ENCODE data around the gene UROS.
A peak's percentile ranks its signal among the peaks of the same experiment; 100 is the strongest.

The UROS gene

GRCh38 chr10:125822878-125823662 is at the start of gene UROS, which contains the start of gene BCCIP:
TSS of gene UROS (minus strand) at chr10:125823258. CDS start at chr10:125816499, 6,759 bp downstream.
TSS of gene BCCIP (plus strand) at chr10:125823546. CDS start at chr10:125823558, 12 bp downstream.
- in situ Hi-C loops (cut with MboI; ENCODE audit: low sequenced_read_pairs, unreplicated experiment): no loop called here
- peak; percentile 96 for DNase-seq (ENCODE audit: low spot score)
- TF ChIP-seq, protein P1, sequence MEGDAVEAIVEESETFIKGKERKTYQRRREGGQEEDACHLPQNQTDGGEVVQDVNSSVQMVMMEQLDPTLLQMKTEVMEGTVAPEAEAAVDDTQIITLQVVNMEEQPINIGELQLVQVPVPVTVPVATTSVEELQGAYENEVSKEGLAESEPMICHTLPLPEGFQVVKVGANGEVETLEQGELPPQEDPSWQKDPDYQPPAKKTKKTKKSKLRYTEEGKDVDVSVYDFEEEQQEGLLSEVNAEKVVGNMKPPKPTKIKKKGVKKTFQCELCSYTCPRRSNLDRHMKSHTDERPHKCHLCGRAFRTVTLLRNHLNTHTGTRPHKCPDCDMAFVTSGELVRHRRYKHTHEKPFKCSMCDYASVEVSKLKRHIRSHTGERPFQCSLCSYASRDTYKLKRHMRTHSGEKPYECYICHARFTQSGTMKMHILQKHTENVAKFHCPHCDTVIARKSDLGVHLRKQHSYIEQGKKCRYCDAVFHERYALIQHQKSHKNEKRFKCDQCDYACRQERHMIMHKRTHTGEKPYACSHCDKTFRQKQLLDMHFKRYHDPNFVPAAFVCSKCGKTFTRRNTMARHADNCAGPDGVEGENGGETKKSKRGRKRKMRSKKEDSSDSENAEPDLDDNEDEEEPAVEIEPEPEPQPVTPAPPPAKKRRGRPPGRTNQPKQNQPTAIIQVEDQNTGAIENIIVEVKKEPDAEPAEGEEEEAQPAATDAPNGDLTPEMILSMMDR (IDR thresholded peaks at IDR 0.05; ENCODE audit: borderline replicate concordance, control extremely low read depth, extremely low read depth, insufficient read depth, missing control alignments): no peak

- TF ChIP-seq, protein P1 (IDR thresholded peaks at IDR 0.05; ENCODE audit: borderline replicate concordance, control extremely low read depth, extremely low read depth, insufficient read depth, missing control alignments): no peak
- in situ Hi-C loops (cut with MboI; ENCODE audit: low sequenced_read_pairs, unreplicated experiment): no loop called here
- no peak for DNase-seq (ENCODE audit: low spot score)
These were observed 48.3 kb upstream of the UROS start for GRCh38 chr10:125871338-125871737.

DNA sequence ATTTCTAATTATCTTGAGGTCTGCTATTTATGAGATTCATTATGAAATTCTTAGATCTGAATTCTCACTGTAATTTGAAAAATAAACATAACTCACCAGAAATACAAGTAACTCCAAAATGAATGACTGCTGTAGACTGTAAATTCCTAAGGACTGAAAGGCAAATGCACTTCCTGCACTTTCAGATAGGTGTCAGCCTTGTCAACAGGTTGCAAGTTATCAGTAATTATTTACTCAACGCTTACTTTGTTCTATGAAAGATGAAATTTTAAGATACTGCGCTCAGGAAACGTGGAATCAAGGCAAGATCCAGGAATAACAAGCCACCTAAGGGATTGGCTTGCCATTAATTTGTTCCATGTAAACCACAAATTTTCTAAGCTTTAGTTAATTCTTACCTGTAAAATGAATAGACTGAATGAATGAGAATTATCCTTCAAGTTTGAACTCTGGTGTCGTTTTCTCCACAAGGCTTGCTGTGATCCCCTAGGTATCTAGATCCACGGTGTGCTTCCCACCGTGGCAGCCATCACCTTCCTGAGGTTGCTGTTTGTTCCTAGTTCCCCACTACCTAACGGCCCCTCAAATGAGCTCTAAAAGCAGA is 45.4 kb upstream of the UROS start:
- DNase-seq (ENCODE audit: low spot score): peak; percentile 39
- TF ChIP-seq, protein P1 (IDR thresholded peaks at IDR 0.05; ENCODE audit: borderline replicate concordance, control extremely low read depth, extremely low read depth, insufficient read depth, missing control alignments): peak; percentile 71
- in situ Hi-C loops (cut with MboI; ENCODE audit: low sequenced_read_pairs, unreplicated experiment): no loop called here

GRCh38 chr10:125866421-125867029 is 43.5 kb upstream of the UROS start:
- in situ Hi-C loops (cut with MboI; ENCODE audit: low sequenced_read_pairs, unreplicated experiment): no loop called here
- TF ChIP-seq, protein P1 (IDR thresholded peaks at IDR 0.05; ENCODE audit: borderline replicate concordance, control extremely low read depth, extremely low read depth, insufficient read depth, missing control alignments): no peak

DNA sequence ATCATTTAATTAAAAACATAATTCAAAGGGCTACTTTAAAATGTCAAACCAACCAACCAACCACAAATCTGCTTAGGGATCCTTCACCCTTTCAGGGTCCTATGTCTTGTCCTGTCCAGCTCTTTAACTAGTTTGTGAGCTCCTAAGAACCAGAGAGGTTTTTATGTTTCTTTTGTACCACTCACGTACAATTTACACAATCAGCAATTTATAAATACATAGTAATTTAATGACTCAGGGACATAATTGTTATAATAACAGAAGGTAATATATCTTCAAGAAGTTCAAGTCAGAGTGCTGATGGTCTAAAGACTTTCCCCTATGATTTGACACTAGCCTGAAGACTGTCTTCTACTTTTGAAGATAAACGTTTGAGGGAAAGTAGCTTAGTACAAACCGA is 42.1 kb upstream of the UROS start:
- in situ Hi-C loops (cut with MboI; ENCODE audit: low sequenced_read_pairs, unreplicated experiment): no loop called here
- no peak for DNase-seq (ENCODE audit: low spot score)
- TF ChIP-seq, protein P1 (IDR thresholded peaks at IDR 0.05; ENCODE audit: borderline replicate concordance, control extremely low read depth, extremely low read depth, insufficient read depth, missing control alignments): no peak

More at GRCh38 chr10:125866421-125867029, 43.5 kb upstream of the UROS start:
- no peak for DNase-seq (ENCODE audit: low spot score)

- no peak for DNase-seq (ENCODE audit: low spot score)
- TF ChIP-seq, protein P1 (IDR thresholded peaks at IDR 0.05; ENCODE audit: borderline replicate concordance, control extremely low read depth, extremely low read depth, insufficient read depth, missing control alignments): no peak
- in situ Hi-C loops (cut with MboI; ENCODE audit: low sequenced_read_pairs, unreplicated experiment): no loop called here
These were observed 36.2 kb upstream of the UROS start for GRCh38 chr10:125859128-125859817.
